NCI-H1092 treated with DMSO at 0.1 percent for 48 hours (cell line): ENCODE data around the gene SLC25A40.
"Not testable (repeated sequence)": the region's sequence is repeated elsewhere in the genome, so short reads cannot be mapped to it uniquely, and the experiment has no call there.

ENCODE experiments used
- DNase-seq: peaks from one replicate; lab custom pipeline; 2025; lab: John Stamatoyannopoulos, UW

Gene SLC25A40

GRCh38 chr7:87870471-87870870 is 5.7 kb downstream of the SLC25A40 start:
- no peak for DNase-seq

- not testable (repeated sequence) for DNase-seq
These were observed 9.6 kb downstream of the SLC25A40 start for GRCh38 chr7:87866533-87866932.

- DNase-seq: no peak
These were observed 10.1 kb downstream of the SLC25A40 start for GRCh38 chr7:87866089-87866488.

GRCh38 chr7:87858417-87859100 is 17.6 kb downstream of the SLC25A40 start:
- DNase-seq: no peak

GRCh38 chr7:87853237-87853864 is 22.8 kb downstream of the SLC25A40 start:
- DNase-seq: no peak

- no peak for DNase-seq
These were observed 23.9 kb downstream of the SLC25A40 start for GRCh38 chr7:87852306-87852705.

- no peak for DNase-seq
These were observed 25.1 kb downstream of the SLC25A40 start for GRCh38 chr7:87850836-87851593.

GRCh38 chr7:87837597-87837996 is 38.6 kb downstream of the SLC25A40 start:
- DNase-seq: no peak

GRCh38 chr7:87833130-87833529 is 43.0 kb downstream of the SLC25A40 start:
- no peak for DNase-seq

GRCh38 chr7:87831097-87831496 is 45.1 kb downstream of the SLC25A40 start:
- no peak for DNase-seq

GRCh38 chr7:87828383-87828782 is 47.8 kb downstream of the SLC25A40 start:
- not testable (repeated sequence) for DNase-seq

GRCh38 chr7:87825369-87825768 is 50.8 kb downstream of the SLC25A40 start:
- not testable (repeated sequence) for DNase-seq

GRCh38 chr7:87822056-87822455 is 54.1 kb downstream of the SLC25A40 start:
- not testable (repeated sequence) for DNase-seq

GRCh38 chr7:87818336-87818735 is 57.8 kb downstream of the SLC25A40 start:
- no peak for DNase-seq

GRCh38 chr7:87816389-87816788 is 59.8 kb downstream of the SLC25A40 start:
- no peak for DNase-seq

GRCh38 chr7:87810726-87811125 is 65.4 kb downstream of the SLC25A40 start:
- no peak for DNase-seq

GRCh38 chr7:87810130-87810529 is 66.0 kb downstream of the SLC25A40 start:
- no peak for DNase-seq

GRCh38 chr7:87806150-87806549 is 70.0 kb downstream of the SLC25A40 start:
- DNase-seq: no peak

GRCh38 chr7:87797798-87798403 is 78.3 kb downstream of the SLC25A40 start:
- DNase-seq: peak; percentile 68

GRCh38 chr7:87797395-87797794 is 78.8 kb downstream of the SLC25A40 start:
- no peak for DNase-seq

- DNase-seq: no peak
These were observed 90.7 kb downstream of the SLC25A40 start for GRCh38 chr7:87785368-87785995.

GRCh38 chr7:87784424-87784823 is 91.7 kb downstream of the SLC25A40 start:
- no peak for DNase-seq
